ENCODE measurements around the gene PPM1L.
A peak's percentile ranks its signal among the peaks of the same experiment; 100 is the strongest.

The PPM1L gene

DNA sequence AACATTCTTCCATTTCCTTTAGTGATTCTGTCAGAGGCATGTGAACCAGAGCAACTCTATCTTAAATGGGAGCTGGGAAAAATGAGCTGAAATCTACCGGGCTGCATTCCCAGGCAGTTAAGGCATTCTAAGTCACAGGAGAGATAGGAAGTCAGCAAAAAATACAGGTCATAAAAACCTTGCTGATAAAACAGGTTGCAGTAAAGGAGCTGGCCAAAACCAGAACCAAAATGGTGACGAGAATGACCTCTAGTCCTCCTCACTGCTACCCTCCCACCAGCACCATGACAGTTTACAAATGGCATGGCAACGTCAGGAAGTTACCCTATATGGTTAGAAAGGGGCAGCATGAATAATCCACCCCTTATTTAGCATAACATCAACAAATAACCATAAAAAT lies 282.7 kb downstream of the PPM1L start:
- no peak overlapping the region for H2AFZ ChIP-seq (ENCODE audit: insufficient read depth, low read length, poor library complexity)

GRCh38 chr3:161042023-161042501 lies 286.0 kb downstream of the PPM1L start:
- peaks cover 18% of the 10 kb centered on the region for H3K79me1 ChIP-seq (ENCODE audit: low read length)
- no peak overlapping the region for H3K4me3 ChIP-seq (ENCODE audit: low read depth, low read length)
- no peak overlapping the region for H2AK5ac ChIP-seq (ENCODE audit: low read length)
- peak overlapping the region; percentile 35 for H4K8ac ChIP-seq (ENCODE audit: low read depth, low read length)
- DNase-seq: no peak
- H2BK120ac ChIP-seq (ENCODE audit: insufficient read depth, low read length, poor library complexity): peak overlapping the region; percentile 36
- WGBS (ENCODE audit: extremely low coverage, insufficient coverage, insufficient read length): no CpG with 5 or more reads among the region's 2 CpGs
- no peak overlapping the region for H2AFZ ChIP-seq (ENCODE audit: insufficient read depth, low read length, poor library complexity)
- H2BK12ac ChIP-seq (ENCODE audit: low read length): peak overlapping the region; percentile 69
- H3K14ac ChIP-seq (ENCODE audit: low read length): no peak overlapping the region
- H3K36me3 ChIP-seq (ENCODE audit: control insufficient read depth in 1 of 2, insufficient read depth in 2 of 2, low read length in 2 of 2): no peaks in the 10 kb centered on the region
- H2BK5ac ChIP-seq (ENCODE audit: low read depth, low read length, poor library complexity): peak overlapping the region; percentile 57
- no peak overlapping the region for H4K12ac ChIP-seq (ENCODE audit: low read depth, low read length)
- H3K4me1 ChIP-seq (ENCODE audit: control insufficient read depth in 1 of 2, insufficient read depth in 2 of 2, low read length in 2 of 2): peaks cover 2 to 8% of the 10 kb centered on the region in 2 experiments
- peak overlapping the region; percentile 50 for H4K91ac ChIP-seq (ENCODE audit: low read depth, low read length)
- H3K9ac ChIP-seq (ENCODE audit: low read length): no peak overlapping the region
- no peak overlapping the region for H3K4ac ChIP-seq (ENCODE audit: low read depth, low read length)
- H3K18ac ChIP-seq (ENCODE audit: low read length): no peak overlapping the region
- H3K27ac ChIP-seq (ENCODE audit: low read depth, low read length): peak overlapping the region; percentile 75
- no peaks in the 10 kb centered on the region for H3K27me3 ChIP-seq (ENCODE audit: insufficient read depth, low read length)
- no peak overlapping the region for H3K23ac ChIP-seq (ENCODE audit: low read length)
- no peaks in the 10 kb centered on the region for H3K9me3 ChIP-seq (ENCODE audit: insufficient read depth, low read depth, low read length)
- peak overlapping the region; percentile 32 for H3K4me2 ChIP-seq (ENCODE audit: low read length)
- no peaks in the 10 kb centered on the region for H3K79me2 ChIP-seq (ENCODE audit: control insufficient read depth, insufficient read depth, low read length, poor library complexity)

More for the DNA sequence above, 282.7 kb downstream of the PPM1L start:
- Histone ChIP-seq H3K4me1 (ENCODE audit: control insufficient read depth in 1 of 2, insufficient read depth in 2 of 2, low read length in 2 of 2) (peaks cover 2 to 8% of the 10 kb centered on the region in 2 experiments), H4K8ac (ENCODE audit: low read depth, low read length) (peak overlapping the region; percentile 60), H2BK12ac (ENCODE audit: low read length) (peak overlapping the region; percentile 71), H3K79me1 (ENCODE audit: low read length) (peaks cover 26% of the 10 kb centered on the region), H2BK5ac (ENCODE audit: low read depth, low read length, poor library complexity) (peak overlapping the region; percentile 82), H3K4ac (ENCODE audit: low read depth, low read length) (no peak overlapping the region), H3K4me3 (ENCODE audit: low read depth, low read length) (no peak overlapping the region), H4K12ac (ENCODE audit: low read depth, low read length) (no peak overlapping the region), H3K14ac (ENCODE audit: low read length) (peak overlapping the region; percentile 24), H3K27ac (ENCODE audit: low read depth, low read length) (peak overlapping the region; percentile 86), H3K9ac (ENCODE audit: low read length) (no peak overlapping the region), H3K9me3 (ENCODE audit: insufficient read depth, low read depth, low read length) (no peaks in the 10 kb centered on the region), H3K4me2 (ENCODE audit: low read length) (no peak overlapping the region), H3K23ac (ENCODE audit: low read length) (no peak overlapping the region), H2AK5ac (ENCODE audit: low read length) (no peak overlapping the region), H4K91ac (ENCODE audit: low read depth, low read length) (peak overlapping the region; percentile 62), H2BK120ac (ENCODE audit: insufficient read depth, low read length, poor library complexity) (peak overlapping the region; percentile 60), H3K79me2 (ENCODE audit: control insufficient read depth, insufficient read depth, low read length, poor library complexity) (no peaks in the 10 kb centered on the region), H3K27me3 (ENCODE audit: insufficient read depth, low read length) (no peaks in the 10 kb centered on the region), H3K18ac (ENCODE audit: low read length) (no peak overlapping the region), H3K36me3 (ENCODE audit: control insufficient read depth in 1 of 2, insufficient read depth in 2 of 2, low read length in 2 of 2) (no peaks in the 10 kb centered on the region)
- no CpG with 5 or more reads among the region's 3 CpGs for WGBS (ENCODE audit: extremely low coverage, insufficient coverage, insufficient read length)
- DNase-seq: no peak

- no peak overlapping the region for H4K12ac ChIP-seq (ENCODE audit: low read depth, low read length)
- H3K36me3 ChIP-seq (ENCODE audit: control insufficient read depth in 1 of 2, insufficient read depth in 2 of 2, low read length in 2 of 2): no peaks in the 10 kb centered on the region
- no CpG with 5 or more reads among the region's 5 CpGs for WGBS (ENCODE audit: extremely low coverage, insufficient coverage, insufficient read length)
These were observed 287.5 kb downstream of the PPM1L start for GRCh38 chr3:161043336-161044035.

DNA sequence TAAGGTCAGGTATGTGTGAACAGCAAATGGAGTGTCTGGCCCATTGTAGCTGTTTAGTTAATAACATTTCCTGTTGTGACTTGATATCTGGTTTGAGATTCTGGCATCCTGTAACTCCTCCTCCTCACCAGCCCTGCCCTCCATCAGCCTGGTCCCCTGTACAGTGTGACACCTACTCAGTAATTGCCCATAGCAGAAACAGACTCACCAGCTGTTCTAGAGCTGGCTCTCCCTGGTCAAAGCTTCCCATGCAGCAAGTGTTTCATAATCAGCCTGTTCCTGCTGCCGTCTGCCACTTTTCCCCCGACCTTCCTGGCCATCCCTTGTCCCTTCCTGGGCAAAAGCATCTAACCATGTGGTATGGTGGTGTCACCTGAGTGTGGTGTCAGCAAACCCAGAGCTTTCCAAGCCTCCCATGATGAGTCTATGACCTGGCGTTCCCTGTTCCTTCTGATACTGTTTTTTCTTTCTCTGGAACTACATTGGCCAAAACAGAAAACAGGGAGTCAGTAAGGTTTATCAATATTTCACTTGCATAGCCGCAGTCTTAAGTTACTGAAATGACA lies 293.7 kb downstream of the PPM1L start:
- H4K8ac ChIP-seq (ENCODE audit: low read depth, low read length): no peak overlapping the region
- H2BK5ac ChIP-seq (ENCODE audit: low read depth, low read length, poor library complexity): no peak overlapping the region
- no peaks in the 10 kb centered on the region for H3K27me3 ChIP-seq (ENCODE audit: insufficient read depth, low read length)

More at GRCh38 chr3:161043336-161044035, 287.5 kb downstream of the PPM1L start:
- Histone ChIP-seq H2AFZ (ENCODE audit: insufficient read depth, low read length, poor library complexity) (no peak overlapping the region), H2BK120ac (ENCODE audit: insufficient read depth, low read length, poor library complexity) (peak overlapping the region; percentile 31), H3K9ac (ENCODE audit: low read length) (no peak overlapping the region), H3K27ac (ENCODE audit: low read depth, low read length) (no peak overlapping the region), H3K23ac (ENCODE audit: low read length) (no peak overlapping the region), H3K4me1 (ENCODE audit: control insufficient read depth in 1 of 2, insufficient read depth in 2 of 2, low read length in 2 of 2) (peaks cover 0 to 8% of the 10 kb centered on the region in 2 experiments), H3K18ac (ENCODE audit: low read length) (no peak overlapping the region), H4K8ac (ENCODE audit: low read depth, low read length) (no peak overlapping the region), H3K14ac (ENCODE audit: low read length) (no peak overlapping the region), H2AK5ac (ENCODE audit: low read length) (no peak overlapping the region), H3K4ac (ENCODE audit: low read depth, low read length) (no peak overlapping the region), H3K79me1 (ENCODE audit: low read length) (peaks cover 10% of the 10 kb centered on the region), H4K91ac (ENCODE audit: low read depth, low read length) (peak overlapping the region; percentile 61), H3K4me2 (ENCODE audit: low read length) (no peak overlapping the region), H2BK5ac (ENCODE audit: low read depth, low read length, poor library complexity) (no peak overlapping the region), H3K27me3 (ENCODE audit: insufficient read depth, low read length) (no peaks in the 10 kb centered on the region), H3K4me3 (ENCODE audit: low read depth, low read length) (no peak overlapping the region), H3K9me3 (ENCODE audit: insufficient read depth, low read depth, low read length) (no peaks in the 10 kb centered on the region), H2BK12ac (ENCODE audit: low read length) (peak overlapping the region; percentile 88), H3K79me2 (ENCODE audit: control insufficient read depth, insufficient read depth, low read length, poor library complexity) (no peaks in the 10 kb centered on the region)
- DNase-seq: no peak

More for the DNA sequence above, 293.7 kb downstream of the PPM1L start:
- no peak overlapping the region for H4K12ac ChIP-seq (ENCODE audit: low read depth, low read length)
- no peak overlapping the region for H3K27ac ChIP-seq (ENCODE audit: low read depth, low read length)
- no peaks in the 10 kb centered on the region for H3K36me3 ChIP-seq (ENCODE audit: control insufficient read depth in 1 of 2, insufficient read depth in 2 of 2, low read length in 2 of 2)
- no peak overlapping the region for H4K91ac ChIP-seq (ENCODE audit: low read depth, low read length)
- H2AK5ac ChIP-seq (ENCODE audit: low read length): no peak overlapping the region
- no peak for DNase-seq
- H2BK120ac ChIP-seq (ENCODE audit: insufficient read depth, low read length, poor library complexity): peak overlapping the region; percentile 24
- H3K14ac ChIP-seq (ENCODE audit: low read length): no peak overlapping the region
- no peak overlapping the region for H2AFZ ChIP-seq (ENCODE audit: insufficient read depth, low read length, poor library complexity)
- peak overlapping the region; percentile 69 for H2BK12ac ChIP-seq (ENCODE audit: low read length)
- H3K4me2 ChIP-seq (ENCODE audit: low read length): no peak overlapping the region
- H3K23ac ChIP-seq (ENCODE audit: low read length): peak overlapping the region; percentile 42
- no peaks in the 10 kb centered on the region for H3K9me3 ChIP-seq (ENCODE audit: insufficient read depth, low read depth, low read length)
- H3K4ac ChIP-seq (ENCODE audit: low read depth, low read length): no peak overlapping the region
- no peaks in the 10 kb centered on the region for H3K79me2 ChIP-seq (ENCODE audit: control insufficient read depth, insufficient read depth, low read length, poor library complexity)
- no peaks in the 10 kb centered on the region for H3K4me1 ChIP-seq (ENCODE audit: control insufficient read depth in 1 of 2, insufficient read depth in 2 of 2, low read length in 2 of 2)
- no peak overlapping the region for H3K4me3 ChIP-seq (ENCODE audit: low read depth, low read length)
- WGBS (ENCODE audit: extremely low coverage, insufficient coverage, insufficient read length): no CpG with 5 or more reads among the region's 4 CpGs
- H3K79me1 ChIP-seq (ENCODE audit: low read length): no peaks in the 10 kb centered on the region
- H3K18ac ChIP-seq (ENCODE audit: low read length): no peak overlapping the region
- no peak overlapping the region for H3K9ac ChIP-seq (ENCODE audit: low read length)

All from trophoblast cell (in vitro differentiated cells and primary cell).